GM12878 (cell line): ENCODE results near the gene PTPRM.

ENCODE experiments used
- BACH1 ChIP-seq: fragments of 450-650 bp; IDR thresholded peaks from 2 replicates; pipeline ENCODE4 v1.6.1; 2017; ENCODE audit warnings: mild to moderate bottlenecking, borderline replicate concordance
- MXI1 ChIP-seq: fragments of 150-350 bp; IDR thresholded peaks from 2 replicates; pipeline ENCODE4 v1.6.1; 2011; ENCODE audit warnings: low read depth, mild to moderate bottlenecking, inconsistent platforms, low read length, improper control_type of control experiment
- POLR2AphosphoS5 ChIP-seq: IDR thresholded peaks from 2 replicates; pipeline ENCODE4 v1.6.1; 2011; ENCODE audit warnings: mild to moderate bottlenecking, low read length, inconsistent platforms
- RFX5 ChIP-seq: IDR thresholded peaks from 2 replicates; pipeline ENCODE4 v1.6.1; 2011; ENCODE audit warnings: low read depth, low read length, improper control_type of control experiment
- ZNF274 ChIP-seq: IDR thresholded peaks from one replicate; pipeline ENCODE4 v1.8.0; 2011; ENCODE audit not compliant: insufficient read length, insufficient read depth
- ZNF687 ChIP-seq: fragments of 450-650 bp; IDR thresholded peaks from 2 replicates; pipeline ENCODE4 v1.6.1; 2017; ENCODE audit warnings: mild to moderate bottlenecking, moderate library complexity
- TF ChIP-seq, protein P1 (sequence below), 3 experiments: IDR thresholded peaks in 2 of 3; conservative IDR thresholded peaks in 1 of 3; 2 replicates each; pipeline ENCODE4 v1.5.1; 2011; ENCODE audit warnings: low read depth in 3 of 3, low read length in 3 of 3, mild to moderate bottlenecking in 3 of 3, control low read depth in 2 of 3, moderate library complexity in 2 of 3, inconsistent platforms in 1 of 3, mixed read lengths in 1 of 3; ENCODE audit not compliant: control insufficient read depth in 2 of 3, insufficient read depth in 1 of 3; ENCODE audit errors: extremely low read depth in 1 of 3
- TF ChIP-seq, protein P2 (sequence below): fragments of 150-350 bp; IDR thresholded peaks from 2 replicates; pipeline ENCODE4 v1.6.1; 2016; ENCODE audit warnings: low read depth, low read length

DNA sequence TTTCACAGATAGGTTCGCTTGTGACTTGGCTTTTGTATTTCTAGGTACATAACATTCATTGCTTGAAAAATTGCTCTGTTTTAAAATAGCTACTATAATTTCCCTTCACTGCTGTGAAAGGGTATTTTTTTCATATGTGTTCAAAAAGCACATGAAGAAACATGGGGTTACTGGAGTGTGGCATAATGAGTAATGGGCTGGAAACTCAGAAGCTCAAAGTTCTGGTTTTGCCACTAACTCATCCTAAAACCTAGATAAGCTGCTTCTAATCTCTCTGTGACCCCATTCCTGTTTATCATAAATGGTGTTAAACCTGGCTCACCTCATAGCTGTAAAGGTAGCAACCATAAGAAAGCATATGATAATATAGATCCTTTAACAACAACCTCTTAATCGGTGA lies 319.3 kb downstream of the PTPRM start:
- TF ChIP-seq ZNF274 (no peak), POLR2AphosphoS5 (no peak), BACH1 (no peak), ZNF687 (no peak), RFX5 (no peak), MXI1 (no peak)
- TF ChIP-seq, protein P1, sequence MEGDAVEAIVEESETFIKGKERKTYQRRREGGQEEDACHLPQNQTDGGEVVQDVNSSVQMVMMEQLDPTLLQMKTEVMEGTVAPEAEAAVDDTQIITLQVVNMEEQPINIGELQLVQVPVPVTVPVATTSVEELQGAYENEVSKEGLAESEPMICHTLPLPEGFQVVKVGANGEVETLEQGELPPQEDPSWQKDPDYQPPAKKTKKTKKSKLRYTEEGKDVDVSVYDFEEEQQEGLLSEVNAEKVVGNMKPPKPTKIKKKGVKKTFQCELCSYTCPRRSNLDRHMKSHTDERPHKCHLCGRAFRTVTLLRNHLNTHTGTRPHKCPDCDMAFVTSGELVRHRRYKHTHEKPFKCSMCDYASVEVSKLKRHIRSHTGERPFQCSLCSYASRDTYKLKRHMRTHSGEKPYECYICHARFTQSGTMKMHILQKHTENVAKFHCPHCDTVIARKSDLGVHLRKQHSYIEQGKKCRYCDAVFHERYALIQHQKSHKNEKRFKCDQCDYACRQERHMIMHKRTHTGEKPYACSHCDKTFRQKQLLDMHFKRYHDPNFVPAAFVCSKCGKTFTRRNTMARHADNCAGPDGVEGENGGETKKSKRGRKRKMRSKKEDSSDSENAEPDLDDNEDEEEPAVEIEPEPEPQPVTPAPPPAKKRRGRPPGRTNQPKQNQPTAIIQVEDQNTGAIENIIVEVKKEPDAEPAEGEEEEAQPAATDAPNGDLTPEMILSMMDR (IDR thresholded peaks at IDR 0.05 in 2 of 3, conservative IDR thresholded peaks at IDR 0.05 in 1 of 3; ENCODE audit: control insufficient read depth in 2 of 3, extremely low read depth in 1 of 3, insufficient read depth in 1 of 3, low read depth in 3 of 3, low read length in 3 of 3): no peak
- TF ChIP-seq, protein P2, sequence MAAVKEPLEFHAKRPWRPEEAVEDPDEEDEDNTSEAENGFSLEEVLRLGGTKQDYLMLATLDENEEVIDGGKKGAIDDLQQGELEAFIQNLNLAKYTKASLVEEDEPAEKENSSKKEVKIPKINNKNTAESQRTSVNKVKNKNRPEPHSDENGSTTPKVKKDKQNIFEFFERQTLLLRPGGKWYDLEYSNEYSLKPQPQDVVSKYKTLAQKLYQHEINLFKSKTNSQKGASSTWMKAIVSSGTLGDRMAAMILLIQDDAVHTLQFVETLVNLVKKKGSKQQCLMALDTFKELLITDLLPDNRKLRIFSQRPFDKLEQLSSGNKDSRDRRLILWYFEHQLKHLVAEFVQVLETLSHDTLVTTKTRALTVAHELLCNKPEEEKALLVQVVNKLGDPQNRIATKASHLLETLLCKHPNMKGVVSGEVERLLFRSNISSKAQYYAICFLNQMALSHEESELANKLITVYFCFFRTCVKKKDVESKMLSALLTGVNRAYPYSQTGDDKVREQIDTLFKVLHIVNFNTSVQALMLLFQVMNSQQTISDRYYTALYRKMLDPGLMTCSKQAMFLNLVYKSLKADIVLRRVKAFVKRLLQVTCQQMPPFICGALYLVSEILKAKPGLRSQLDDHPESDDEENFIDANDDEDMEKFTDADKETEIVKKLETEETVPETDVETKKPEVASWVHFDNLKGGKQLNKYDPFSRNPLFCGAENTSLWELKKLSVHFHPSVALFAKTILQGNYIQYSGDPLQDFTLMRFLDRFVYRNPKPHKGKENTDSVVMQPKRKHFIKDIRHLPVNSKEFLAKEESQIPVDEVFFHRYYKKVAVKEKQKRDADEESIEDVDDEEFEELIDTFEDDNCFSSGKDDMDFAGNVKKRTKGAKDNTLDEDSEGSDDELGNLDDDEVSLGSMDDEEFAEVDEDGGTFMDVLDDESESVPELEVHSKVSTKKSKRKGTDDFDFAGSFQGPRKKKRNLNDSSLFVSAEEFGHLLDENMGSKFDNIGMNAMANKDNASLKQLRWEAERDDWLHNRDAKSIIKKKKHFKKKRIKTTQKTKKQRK: no peak
